Mammary epithelial cell (primary cell): ENCODE measurements around the gene LMNB1.

ENCODE experiments used
- EZH2 ChIP-seq: IDR thresholded peaks from 2 replicates; pipeline ENCODE4 v1.6.1; 2012; ENCODE audit warnings: low read length, inconsistent platforms, borderline replicate concordance
- TF ChIP-seq, protein P1 (sequence below), 2 donors: IDR thresholded peaks in 1 of 2; conservative IDR thresholded peaks in 1 of 2; 2 replicates each; pipeline ENCODE4 v1.5.1; 2011 to 2012; ENCODE audit warnings: inconsistent platforms in 2 of 2, low read length in 2 of 2, mild to moderate bottlenecking in 2 of 2, control low read depth in 1 of 2, low read depth in 1 of 2; ENCODE audit not compliant: insufficient read depth in 1 of 2; ENCODE audit errors: extremely low read depth in 1 of 2

DNA sequence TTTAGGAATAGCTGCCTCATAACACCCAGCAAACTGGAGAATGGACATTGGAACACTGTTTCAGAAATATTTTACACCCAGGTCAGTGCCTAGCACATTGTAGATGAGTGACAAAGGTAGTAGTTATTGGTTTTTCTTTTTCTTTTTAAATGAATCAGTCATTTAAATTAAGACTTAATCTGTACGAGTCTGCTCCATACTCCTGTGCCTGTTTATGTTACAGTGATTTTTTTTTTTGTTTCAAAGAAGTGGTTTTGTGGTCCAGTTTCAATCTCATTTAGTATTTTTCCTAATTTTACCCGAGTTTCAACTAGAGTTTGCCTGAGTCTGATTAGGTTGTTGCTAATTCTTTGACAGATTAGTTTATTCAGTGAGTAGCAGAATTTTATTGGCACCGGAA, 16.2 kb downstream of the LMNB1 start:
- no peak for TF ChIP-seq EZH2
- TF ChIP-seq, protein P1, sequence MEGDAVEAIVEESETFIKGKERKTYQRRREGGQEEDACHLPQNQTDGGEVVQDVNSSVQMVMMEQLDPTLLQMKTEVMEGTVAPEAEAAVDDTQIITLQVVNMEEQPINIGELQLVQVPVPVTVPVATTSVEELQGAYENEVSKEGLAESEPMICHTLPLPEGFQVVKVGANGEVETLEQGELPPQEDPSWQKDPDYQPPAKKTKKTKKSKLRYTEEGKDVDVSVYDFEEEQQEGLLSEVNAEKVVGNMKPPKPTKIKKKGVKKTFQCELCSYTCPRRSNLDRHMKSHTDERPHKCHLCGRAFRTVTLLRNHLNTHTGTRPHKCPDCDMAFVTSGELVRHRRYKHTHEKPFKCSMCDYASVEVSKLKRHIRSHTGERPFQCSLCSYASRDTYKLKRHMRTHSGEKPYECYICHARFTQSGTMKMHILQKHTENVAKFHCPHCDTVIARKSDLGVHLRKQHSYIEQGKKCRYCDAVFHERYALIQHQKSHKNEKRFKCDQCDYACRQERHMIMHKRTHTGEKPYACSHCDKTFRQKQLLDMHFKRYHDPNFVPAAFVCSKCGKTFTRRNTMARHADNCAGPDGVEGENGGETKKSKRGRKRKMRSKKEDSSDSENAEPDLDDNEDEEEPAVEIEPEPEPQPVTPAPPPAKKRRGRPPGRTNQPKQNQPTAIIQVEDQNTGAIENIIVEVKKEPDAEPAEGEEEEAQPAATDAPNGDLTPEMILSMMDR (conservative IDR thresholded peaks at IDR 0.05 in 1 of 2, IDR thresholded peaks at IDR 0.05 in 1 of 2; ENCODE audit: extremely low read depth in 1 of 2, insufficient read depth in 1 of 2, low read depth in 1 of 2, low read length in 2 of 2) = no peak
